GM06990 (cell line): ENCODE data around the gene SNTG2.

Source experiments
- DNase-seq: peaks from one replicate; pipeline ENCODE4 v3.0.0-alpha.2; 2011; ENCODE audit not compliant: insufficient read length; ENCODE audit errors: extremely low read depth
- H3K27me3 ChIP-seq: replicated peaks from 2 replicates; pipeline ENCODE4 v1.6.0; 2011; ENCODE audit warnings: low read length; ENCODE audit not compliant: control insufficient read depth, insufficient read depth
- H3K36me3 ChIP-seq: 2 replicates; pipeline ENCODE4 v1.5.1; 2011; ENCODE audit warnings: low read length; ENCODE audit not compliant: control insufficient read depth, insufficient read depth
- H3K4me3 ChIP-seq: replicated peaks from 2 replicates; pipeline ENCODE4 v1.5.1; 2011; ENCODE audit warnings: low read depth, mild to moderate bottlenecking, control low read depth, low read length
- CTCF ChIP-seq: IDR thresholded peaks from 2 replicates; pipeline ENCODE4 v1.5.1; 2011; ENCODE audit warnings: low read length, control low read depth, mild to moderate bottlenecking, inconsistent platforms; ENCODE audit not compliant: insufficient read depth, poor library complexity, severe bottlenecking

The SNTG2 gene

DNA sequence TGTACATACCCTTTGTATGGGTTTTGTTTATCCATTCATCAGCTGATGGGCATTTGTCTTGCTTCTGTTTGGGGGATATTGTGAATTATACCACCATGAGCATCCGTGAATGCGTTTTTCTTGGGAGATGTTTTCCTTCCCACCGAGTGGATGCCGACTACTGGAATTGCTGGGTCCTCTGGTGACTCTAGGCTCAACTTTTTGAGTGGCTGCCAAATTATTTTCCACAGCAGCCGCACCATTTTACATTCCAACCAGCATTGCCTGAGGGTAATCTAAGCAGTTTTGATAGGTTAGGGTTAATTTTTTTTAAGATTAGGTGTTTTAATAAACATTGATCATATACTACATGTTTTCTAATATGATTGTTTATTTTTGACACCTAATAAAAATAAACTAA, 220.1 kb downstream of the SNTG2 start:
- H3K27me3 ChIP-seq = no peaks in the 10 kb centered on the region
- no peak overlapping the region for H3K4me3 ChIP-seq
- TF ChIP-seq CTCF = no peak
- DNase-seq = no peak
- no peaks in the 10 kb centered on the region for H3K36me3 ChIP-seq

DNA sequence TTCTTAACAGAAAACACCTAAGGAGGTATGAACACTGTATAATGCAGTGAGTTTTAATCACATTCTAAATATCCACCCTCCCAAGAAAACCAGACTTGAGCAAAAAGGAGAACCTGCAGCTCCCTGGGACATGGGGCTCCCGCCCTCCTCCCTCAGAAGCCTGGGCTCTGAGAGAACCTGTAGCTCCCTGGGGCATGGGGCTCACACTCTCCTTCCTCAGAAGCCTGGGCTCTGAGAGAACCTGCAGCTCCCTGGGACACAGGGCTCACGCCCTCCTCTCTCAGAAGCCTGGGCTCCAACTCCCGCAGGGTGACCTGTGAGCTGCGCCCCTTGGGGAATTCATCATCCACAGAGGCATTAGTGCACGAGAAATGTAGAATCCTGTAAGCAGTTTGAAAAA, 222.9 kb downstream of the SNTG2 start:
- H3K36me3 ChIP-seq = no peaks in the 10 kb centered on the region
- no peak for DNase-seq
- no peak for TF ChIP-seq CTCF
- no peaks in the 10 kb centered on the region for H3K27me3 ChIP-seq
- no peak overlapping the region for H3K4me3 ChIP-seq

DNA sequence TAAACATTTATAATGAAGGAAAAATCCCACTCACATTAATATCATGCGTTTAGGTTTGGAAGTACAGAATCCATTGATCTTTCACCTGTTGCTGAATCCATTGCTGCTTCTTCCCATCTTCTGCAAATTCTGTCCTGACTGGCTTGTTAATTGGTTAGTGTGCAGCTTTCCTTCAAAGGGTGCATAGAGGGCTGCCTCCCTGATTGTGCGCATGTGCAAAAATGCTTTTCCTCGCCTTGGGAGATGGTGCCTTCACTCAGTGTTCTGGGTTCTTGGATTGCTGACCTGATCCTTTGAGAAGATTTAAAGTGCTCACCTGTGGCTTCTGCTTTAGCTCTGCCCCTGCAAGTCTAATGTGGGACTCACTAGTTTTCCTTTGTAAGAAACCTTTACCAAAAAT, 231.2 kb downstream of the SNTG2 start:
- DNase-seq = no peak
- H3K36me3 ChIP-seq = no peaks in the 10 kb centered on the region
- no peak overlapping the region for H3K4me3 ChIP-seq
- H3K27me3 ChIP-seq = no peaks in the 10 kb centered on the region
- TF ChIP-seq CTCF = no peak

- Histone ChIP-seq H3K27me3 (no peaks in the 10 kb centered on the region), H3K36me3 (no peaks in the 10 kb centered on the region), H3K4me3 (no peak overlapping the region)
- no peak for TF ChIP-seq CTCF
- DNase-seq = no peak
Observed at GRCh38 chr2:1183300-1183699, 232.7 kb downstream of the SNTG2 start.

GRCh38 chr2:1186421-1186820, 235.8 kb downstream of the SNTG2 start:
- TF ChIP-seq CTCF = no peak
- H3K36me3 ChIP-seq = no peaks in the 10 kb centered on the region
- DNase-seq = no peak

DNA sequence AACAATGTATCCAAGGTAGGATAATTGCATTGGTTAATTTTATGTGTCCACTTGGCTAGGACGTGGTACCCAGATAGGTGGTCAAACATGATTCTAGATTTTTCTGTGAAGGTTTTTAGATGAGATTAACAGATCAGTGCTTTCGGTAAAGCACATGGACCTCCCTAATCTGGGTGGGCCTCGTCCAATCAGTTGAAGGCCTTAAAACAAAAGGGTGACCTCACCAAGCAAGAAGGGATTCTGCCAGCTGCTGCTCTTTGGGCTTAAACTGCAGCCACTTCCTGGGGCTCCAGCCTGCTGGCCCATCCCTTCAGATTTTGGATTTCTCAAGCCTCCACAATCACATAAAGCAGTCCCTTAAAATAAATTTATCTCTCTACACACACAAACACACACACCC, 236.5 kb downstream of the SNTG2 start:
- DNase-seq = no peak
- TF ChIP-seq CTCF = no peak
- H3K27me3 ChIP-seq = no peaks in the 10 kb centered on the region
- H3K36me3 ChIP-seq = no peaks in the 10 kb centered on the region
- H3K4me3 ChIP-seq = no peak overlapping the region

More at GRCh38 chr2:1186421-1186820, 235.8 kb downstream of the SNTG2 start:
- Histone ChIP-seq H3K4me3 (no peak overlapping the region), H3K27me3 (no peaks in the 10 kb centered on the region)
